PC-3 (cell line): ENCODE results near the gene NRG3. TPM values are rescaled to one million over a fixed set of nuclear protein-coding genes. Genes with fewer than 3 reads are reported as not detected.

Experiments used
- ATAC-seq: fragments of 200-7000 bp; cut with Tn5 transposase; 2 replicates; pipeline ENCODE4 v1.9.1; 2020; ENCODE audit warnings: mild to moderate bottlenecking, moderate library complexity
- BruUV-seq: library from RNA; stranded (reverse); fragments of 400-500 nt; replicated peaks from 2 replicates; lab custom pipeline; 2021; lab: Mats Ljungman, UMichigan
- CTCF ChIA-PET: fragments of 300-600 bp; sonication (Branson Sonifier 250); formaldehyde crosslinking; loops from one replicate; lab custom pipeline; 2022; ENCODE audit warnings: antibody characterized with exemption; lab: Charles Lee
- POLR2A ChIA-PET: fragments of 300-600 bp; sonication (Branson Sonifier 250); formaldehyde crosslinking; loops from one replicate; lab custom pipeline; 2022; ENCODE audit warnings: antibody characterized with exemption; ENCODE audit not compliant: unreplicated experiment; lab: Charles Lee
- DNase-seq: peaks from one replicate; pipeline ENCODE4 v3.0.0-alpha.2; 2015
- H2AFZ ChIP-seq: fragments of 300-600 bp; sonication (generic); 2 replicates; pipeline ENCODE4 v1.6.0; 2016; ENCODE audit warnings: antibody characterized with exemption, low read length
- H3F3A ChIP-seq: fragments of 300-600 bp; sonication (generic); one replicate; pipeline ENCODE4 v1.6.0; 2017; ENCODE audit warnings: antibody characterized with exemption, low read length, control low read depth, mild to moderate bottlenecking; ENCODE audit not compliant: unreplicated experiment
- H3K27ac ChIP-seq: fragments of 300-600 bp; sonication (generic); 2 replicates; pipeline ENCODE4 v1.5.1; 2016; ENCODE audit warnings: mild to moderate bottlenecking, low read length
- H3K27me3 ChIP-seq: fragments of 300-600 bp; sonication (generic); 2 replicates; pipeline ENCODE4 v1.6.1; 2016; ENCODE audit warnings: low read length, mixed read lengths
- H3K36me3 ChIP-seq: fragments of 300-600 bp; sonication (generic); 2 replicates; pipeline ENCODE4 v1.6.1; 2016; ENCODE audit warnings: low read depth, mixed run types, low read length, mixed read lengths
- H3K4me1 ChIP-seq: fragments of 300-600 bp; sonication (generic); 2 replicates; pipeline ENCODE4 v1.5.1; 2016; ENCODE audit warnings: low read length; ENCODE audit not compliant: insufficient read depth
- H3K4me2 ChIP-seq: fragments of 300-600 bp; sonication (generic); 2 replicates; pipeline ENCODE4 v1.6.0; 2016; ENCODE audit warnings: low read length
- H3K4me3 ChIP-seq: fragments of 300-600 bp; sonication (generic); 2 replicates; pipeline ENCODE4 v1.5.1; 2016; ENCODE audit warnings: mild to moderate bottlenecking, low read length, mixed read lengths
- H3K79me2 ChIP-seq: fragments of 300-600 bp; sonication (generic); 2 replicates; pipeline ENCODE4 v1.6.1; 2017; ENCODE audit warnings: low read length, mixed read lengths
- H3K9ac ChIP-seq: fragments of 300-600 bp; sonication (generic); 2 replicates; pipeline ENCODE4 v1.6.0; 2016; ENCODE audit warnings: mild to moderate bottlenecking, low read length
- H3K9me2 ChIP-seq: fragments of 300-600 bp; sonication (generic); replicated peaks from 2 replicates; pipeline ENCODE4 v1.6.1; 2016; ENCODE audit warnings: mixed run types, low read length, mixed read lengths
- H3K9me3 ChIP-seq: fragments of 300-600 bp; sonication (generic); 2 replicates; pipeline ENCODE4 v1.6.1; 2016; ENCODE audit warnings: low read length, mixed read lengths
- H4K20me1 ChIP-seq: fragments of 300-600 bp; sonication (generic); 2 replicates; pipeline ENCODE4 v1.6.1; 2016; ENCODE audit warnings: low read length, mixed read lengths
- EZH2 ChIP-seq: fragments of 300-600 bp; sonication (generic); IDR thresholded peaks from one replicate; pipeline ENCODE4 v1.6.1; 2017; ENCODE audit warnings: antibody characterized with exemption, mild to moderate bottlenecking, low read length; ENCODE audit not compliant: unreplicated experiment
- EZH2phosphoT487 ChIP-seq: fragments of 300-600 bp; sonication (generic); IDR thresholded peaks from 2 replicates; pipeline ENCODE4 v1.6.1; 2018; ENCODE audit warnings: mild to moderate bottlenecking, antibody characterized with exemption, low read length, borderline replicate concordance
- intact Hi-C: fragments of 100-400 bp; cut with micrococcal nuclease; formaldehyde crosslinking; loops from 2 replicates; pipeline ENCODE4 v1.9.0; 2023
- total RNA-seq: library from RNA; depleted of rRNA; stranded (reverse); fragments of >200 nt; gene quantifications from 2 replicates; pipeline ENCODE4 v1.2.3, GENCODE V29; 2014
- TF ChIP-seq, protein P1 (sequence below): fragments of 300-600 bp; sonication (generic); conservative IDR thresholded peaks from 2 replicates; pipeline ENCODE4 v1.5.1; 2017; ENCODE audit warnings: antibody characterized with exemption, low read depth, mild to moderate bottlenecking, low read length

NRG3 gene
- total RNA-seq, 1 experiment from 2014 or later: not detected

DNA sequence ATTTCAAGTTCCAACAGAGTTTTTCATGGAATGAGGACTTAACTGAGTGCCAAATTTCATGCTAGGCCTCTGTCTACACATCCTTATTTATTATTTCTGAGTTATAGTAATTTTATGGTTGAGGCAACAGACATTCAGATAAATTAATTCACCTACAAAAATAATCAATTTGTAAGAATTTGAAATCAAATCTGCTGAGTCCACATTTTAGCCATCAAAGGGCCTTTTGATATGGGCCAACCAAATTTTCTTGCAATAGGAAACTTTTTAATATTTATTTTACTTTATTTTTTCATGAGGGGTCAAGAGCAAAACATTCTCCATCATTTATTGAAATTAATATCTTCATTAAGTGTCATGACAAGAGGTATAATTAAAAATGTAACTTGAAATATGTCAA lies 875.5 kb downstream of the NRG3 start:
- Histone ChIP-seq H3K27me3 (no peaks in the 10 kb centered on the region), H3K4me1 (no peaks in the 10 kb centered on the region), H3K9me3 (no peaks in the 10 kb centered on the region), H4K20me1 (no peaks in the 10 kb centered on the region), H3K9ac (no peak overlapping the region), H3K27ac (no peak overlapping the region), H3K4me2 (no peak overlapping the region), H3K4me3 (no peak overlapping the region), H3F3A (no peaks in the 10 kb centered on the region), H3K79me2 (no peaks in the 10 kb centered on the region), H3K36me3 (no peaks in the 10 kb centered on the region), H3K9me2 (no peaks in the 10 kb centered on the region), H2AFZ (no peak overlapping the region)
- DNase-seq (no peak), ATAC-seq (no peak)
- intact Hi-C loops: no loop called here
- ChIA-PET CTCF (no interaction called here), POLR2A (no interaction called here)
- TF ChIP-seq EZH2: no peak
- BruUV-seq: no TSS peak

DNA sequence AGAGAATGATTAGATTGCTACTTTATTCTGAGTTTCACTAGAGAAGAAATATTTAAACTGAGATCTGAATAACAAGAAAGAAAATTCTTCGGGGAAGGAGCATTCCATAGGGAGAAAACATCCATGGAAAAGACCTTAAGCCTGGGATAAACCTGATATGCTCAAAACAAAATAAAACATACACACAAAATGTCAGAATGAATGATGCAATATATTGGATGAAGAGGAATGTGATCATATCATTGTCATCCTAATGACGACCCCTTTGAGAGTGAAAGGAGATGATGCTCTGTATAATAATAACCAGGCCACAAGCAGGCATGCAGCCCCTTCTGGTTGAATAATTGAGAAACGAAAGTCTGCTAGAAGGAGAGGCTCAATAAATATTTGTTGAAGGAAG lies 882.4 kb downstream of the NRG3 start:
- H3K27me3 ChIP-seq: no peaks in the 10 kb centered on the region
- no peaks in the 10 kb centered on the region for H3K4me1 ChIP-seq
- H3K27ac ChIP-seq: no peak overlapping the region
- ChIA-PET POLR2A (no interaction called here), CTCF (no interaction called here)
- H3K4me2 ChIP-seq: no peak overlapping the region
- no peaks in the 10 kb centered on the region for H3K9me2 ChIP-seq
- ATAC-seq (no peak), DNase-seq (no peak)
- H4K20me1 ChIP-seq: no peaks in the 10 kb centered on the region
- intact Hi-C loops: no loop called here
- no peaks in the 10 kb centered on the region for H3K79me2 ChIP-seq
- TF ChIP-seq, protein P1, sequence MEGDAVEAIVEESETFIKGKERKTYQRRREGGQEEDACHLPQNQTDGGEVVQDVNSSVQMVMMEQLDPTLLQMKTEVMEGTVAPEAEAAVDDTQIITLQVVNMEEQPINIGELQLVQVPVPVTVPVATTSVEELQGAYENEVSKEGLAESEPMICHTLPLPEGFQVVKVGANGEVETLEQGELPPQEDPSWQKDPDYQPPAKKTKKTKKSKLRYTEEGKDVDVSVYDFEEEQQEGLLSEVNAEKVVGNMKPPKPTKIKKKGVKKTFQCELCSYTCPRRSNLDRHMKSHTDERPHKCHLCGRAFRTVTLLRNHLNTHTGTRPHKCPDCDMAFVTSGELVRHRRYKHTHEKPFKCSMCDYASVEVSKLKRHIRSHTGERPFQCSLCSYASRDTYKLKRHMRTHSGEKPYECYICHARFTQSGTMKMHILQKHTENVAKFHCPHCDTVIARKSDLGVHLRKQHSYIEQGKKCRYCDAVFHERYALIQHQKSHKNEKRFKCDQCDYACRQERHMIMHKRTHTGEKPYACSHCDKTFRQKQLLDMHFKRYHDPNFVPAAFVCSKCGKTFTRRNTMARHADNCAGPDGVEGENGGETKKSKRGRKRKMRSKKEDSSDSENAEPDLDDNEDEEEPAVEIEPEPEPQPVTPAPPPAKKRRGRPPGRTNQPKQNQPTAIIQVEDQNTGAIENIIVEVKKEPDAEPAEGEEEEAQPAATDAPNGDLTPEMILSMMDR: no peak
- TF ChIP-seq EZH2: no peak
- no peak for TF ChIP-seq EZH2phosphoT487
- no peaks in the 10 kb centered on the region for H3K36me3 ChIP-seq
- no TSS peak for BruUV-seq
- H3F3A ChIP-seq: no peaks in the 10 kb centered on the region
- no peaks in the 10 kb centered on the region for H3K9me3 ChIP-seq
- no peak overlapping the region for H3K9ac ChIP-seq
- no peak overlapping the region for H2AFZ ChIP-seq
- H3K4me3 ChIP-seq: no peak overlapping the region

DNA sequence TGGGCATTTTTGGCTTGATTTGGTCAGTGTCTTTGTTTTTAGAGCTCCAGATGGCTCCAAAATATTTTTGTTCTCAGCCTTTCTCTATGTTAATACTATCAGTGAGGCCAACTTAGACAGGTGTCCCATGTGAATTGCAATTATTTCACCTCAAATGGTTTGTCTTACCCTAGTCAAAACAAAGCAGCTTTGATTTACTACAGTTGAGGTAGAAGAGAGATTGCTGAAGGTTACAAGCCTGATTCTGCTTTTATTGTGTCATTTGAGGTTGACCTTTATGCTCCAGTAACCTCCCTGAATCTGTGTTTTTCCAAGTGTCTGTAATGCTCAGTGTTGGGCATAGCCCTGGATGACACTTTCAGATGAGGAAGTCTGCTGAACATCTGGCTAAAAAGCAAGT lies 882.9 kb downstream of the NRG3 start:
- Histone ChIP-seq H2AFZ (no peak overlapping the region), H3K4me1 (no peaks in the 10 kb centered on the region), H3K79me2 (no peaks in the 10 kb centered on the region), H3K36me3 (no peaks in the 10 kb centered on the region), H3K4me3 (no peak overlapping the region), H4K20me1 (no peaks in the 10 kb centered on the region), H3K4me2 (no peak overlapping the region), H3F3A (no peaks in the 10 kb centered on the region), H3K27ac (no peak overlapping the region), H3K27me3 (no peaks in the 10 kb centered on the region), H3K9me2 (no peaks in the 10 kb centered on the region), H3K9ac (no peak overlapping the region), H3K9me3 (no peaks in the 10 kb centered on the region)
- no peak for ATAC-seq
- no peak for DNase-seq
- no TSS peak for BruUV-seq
- TF ChIP-seq EZH2phosphoT487: no peak
- TF ChIP-seq, protein P1: no peak
- TF ChIP-seq EZH2: no peak
- POLR2A ChIA-PET: no interaction called here
- CTCF ChIA-PET: no interaction called here
- intact Hi-C loops: no loop called here
